Activated naive CD4-positive, alpha-beta T cell treated with anti-CD3 and anti-CD28 coated beads, Interleukin-2, amount 10 ng/mL, durations not matched to agents 5 hours and 36 hours (primary cell): ENCODE measurements around the gene ACTC1. TPM values are rescaled to one million over a fixed set of nuclear protein-coding genes. Genes with fewer than 3 reads are reported as not detected.

Experiments used
- total RNA-seq, 2 experiments: library from RNA; stranded (reverse); gene quantifications; one replicate each; pipeline ENCODE4 v1.2.3, GENCODE V29; 2021

The ACTC1 gene
- total RNA-seq = not detected

GRCh38 chr15:34795267-34796081 is at the start of gene ACTC1:
TSS of gene ACTC1 (minus strand) at chr15:34795549. CDS start at chr15:34794808, 741 bp downstream.

GRCh38 chr15:34754674-34755418 is 40.5 kb downstream of the ACTC1 start, which contains the start of gene GJD2:
TSS of gene GJD2 (minus strand) at chr15:34754998. CDS start at chr15:34754488, 510 bp downstream.

Other genes starting within 250 kb of the ACTC1 start
- gene GOLGA8B, start 211.9 kb downstream of the ACTC1 start, total RNA-seq = 100 to 1,000 TPM; 259 to 305 TPM
- not detected for gene GJD2, start 40.6 kb downstream of the ACTC1 start, total RNA-seq
- gene AQR, start 174.2 kb upstream of the ACTC1 start, total RNA-seq = 10 to 100 TPM; 32.1 to 33.6 TPM
- gene ZNF770, start 192.7 kb upstream of the ACTC1 start, total RNA-seq = 10 to 100 TPM; 39.7 to 40.2 TPM